SK-N-SH (cell line): ENCODE data around the gene SHANK2. TPM values are rescaled to one million over a fixed set of nuclear protein-coding genes. Genes with fewer than 3 reads are reported as not detected.

Experiments used
- CTCF ChIA-PET: fragments of 300-600, 350-600 bp; formaldehyde crosslinking; extraction: SDS; loops from one replicate; lab custom pipeline; 2021; lab: Yijun Ruan, JAX
- POLR2A ChIA-PET: fragments of 350-600 bp; sonication (Branson Sonifier 250); formaldehyde crosslinking; extraction: SDS; loops from one replicate; lab custom pipeline; 2020; ENCODE audit warnings: antibody characterized with exemption, inconsistent platforms; lab: Yijun Ruan, JAX
- DNase-seq: peaks from one replicate; pipeline ENCODE4 v3.0.0; 2012
- H2AFZ ChIP-seq: fragments of 200-600 bp; sonication (generic); 2 replicates; pipeline ENCODE4 v1.8.1; 2016; ENCODE audit warnings: antibody characterized with exemption, mild to moderate bottlenecking, low read depth
- H3F3A ChIP-seq: fragments of 200-600 bp; sonication (generic); replicated peaks from 2 replicates; pipeline ENCODE3; 2016; ENCODE audit warnings: antibody characterized with exemption, mild to moderate bottlenecking; ENCODE audit not compliant: insufficient read depth
- H3K27ac ChIP-seq, 2 experiments: fragments of 200-500 bp in 1 of 2; fragments of 200-600 bp in 1 of 2; sonication (Bioruptor generic) in 1 of 2; sonication (generic), shearing (Covaris generic) in 1 of 2; 2 replicates each; pipeline versions ENCODE4 v1.5.1 to v1.6.1; 2014 to 2016; ENCODE audit warnings: low read depth in 2 of 2, inconsistent platforms in 1 of 2, low read length in 1 of 2, mild to moderate bottlenecking in 1 of 2, mixed read lengths in 1 of 2
- H3K27me3 ChIP-seq: fragments of 200-600 bp; sonication (generic), shearing (Covaris generic); 2 replicates; pipeline ENCODE4 v1.6.1; 2016; ENCODE audit warnings: mixed run types; ENCODE audit not compliant: insufficient read depth
- H3K36me3 ChIP-seq, 2 experiments: fragments of 200-500 bp in 1 of 2; fragments of 200-600 bp in 1 of 2; sonication (Bioruptor generic) in 1 of 2; sonication (generic) in 1 of 2; replicated peaks in 1 of 2; 2 replicates each; pipeline versions ENCODE3 to v1.5.1; 2014 to 2016; ENCODE audit warnings: low read length in 1 of 2, mild to moderate bottlenecking in 1 of 2; ENCODE audit not compliant: insufficient read depth in 2 of 2, control insufficient read depth in 1 of 2
- H3K4me1 ChIP-seq, 2 experiments: fragments of 200-500 bp in 1 of 2; fragments of 200-600 bp in 1 of 2; sonication (Bioruptor generic) in 1 of 2; sonication (generic), shearing (Covaris generic) in 1 of 2; 2 replicates each; pipeline versions ENCODE4 v1.5.1 to v1.6.1; 2014 to 2016; ENCODE audit warnings: low read depth in 1 of 2, low read length in 1 of 2, mixed run types in 1 of 2; ENCODE audit not compliant: insufficient read depth in 2 of 2, control insufficient read depth in 1 of 2
- H3K4me2 ChIP-seq: fragments of 200-600 bp; sonication (generic), shearing (Covaris generic); 2 replicates; pipeline ENCODE4 v1.6.1; 2017; ENCODE audit warnings: mixed run types
- H3K4me3 ChIP-seq, 2 experiments: fragments of 200-500 bp in 1 of 2; fragments of 200-600 bp in 1 of 2; sonication (Bioruptor generic) in 1 of 2; sonication (generic), shearing (Covaris generic) in 1 of 2; 2 replicates each; pipeline versions ENCODE4 v1.5.1 to v1.8.1; 2014 to 2016; ENCODE audit warnings: low read depth in 2 of 2, inconsistent platforms in 1 of 2, low read length in 1 of 2, mild to moderate bottlenecking in 1 of 2, mixed read lengths in 1 of 2, moderate library complexity in 1 of 2
- H3K79me2 ChIP-seq: fragments of 200-600 bp; sonication (generic); 2 replicates; pipeline ENCODE4 v1.8.1; 2017; ENCODE audit warnings: mild to moderate bottlenecking; ENCODE audit not compliant: insufficient read depth
- H3K9ac ChIP-seq: fragments of 200-600 bp; sonication (generic); 2 replicates; pipeline ENCODE4 v1.6.1; 2017; ENCODE audit warnings: mixed run types
- H3K9me2 ChIP-seq: fragments of 200-600 bp; sonication (generic); 2 replicates; pipeline ENCODE4 v1.6.1; 2017; ENCODE audit warnings: mixed run types
- H3K9me3 ChIP-seq: fragments of 200-600 bp; sonication (generic); 2 replicates; pipeline ENCODE4 v1.6.1; 2017; ENCODE audit warnings: mixed run types, mild to moderate bottlenecking, moderate library complexity
- H4K20me1 ChIP-seq: fragments of 200-600 bp; sonication (generic); 2 replicates; pipeline ENCODE4 v1.6.1; 2017; ENCODE audit warnings: mild to moderate bottlenecking, mixed run types; ENCODE audit not compliant: insufficient read depth
- CTCF ChIP-seq: fragments of 200-600 bp; sonication (generic); IDR thresholded peaks from 2 replicates; pipeline ENCODE4 v1.6.1; 2017; ENCODE audit warnings: antibody characterized with exemption, mild to moderate bottlenecking, moderate library complexity
- ELF1 ChIP-seq: IDR thresholded peaks from 2 replicates; pipeline ENCODE4 v1.4.0; 2012
- FOSL2 ChIP-seq: IDR thresholded peaks from 2 replicates; pipeline ENCODE4 v1.4.0; 2012; ENCODE audit warnings: low read depth, mild to moderate bottlenecking, moderate library complexity, borderline replicate concordance
- FOXJ3 ChIP-seq: sonication (generic); formaldehyde crosslinking; IDR thresholded peaks from 2 replicates; pipeline ENCODE4 v1.5.1; 2020; ENCODE audit warnings: mild to moderate bottlenecking, missing genetic modification reagents
- GATA2 ChIP-seq: sonication (generic); formaldehyde crosslinking; IDR thresholded peaks from 2 replicates; pipeline ENCODE4 v1.5.0; 2020; ENCODE audit warnings: mild to moderate bottlenecking, missing genetic modification reagents
- MEF2A ChIP-seq: IDR thresholded peaks from 2 replicates; pipeline ENCODE4 v1.4.0; 2012; ENCODE audit warnings: low read depth, borderline replicate concordance
- NFIC ChIP-seq: IDR thresholded peaks from 2 replicates; pipeline ENCODE4 v1.4.0; 2012; ENCODE audit warnings: borderline replicate concordance
- PBX3 ChIP-seq: IDR thresholded peaks from 2 replicates; pipeline ENCODE4; 2012
- POLR2AphosphoS5 ChIP-seq: IDR thresholded peaks from 2 replicates; pipeline ENCODE4 v1.6.1; 2012; ENCODE audit warnings: low read depth, low read length
- RAD21 ChIP-seq: IDR thresholded peaks from 2 replicates; pipeline ENCODE4 v1.6.1; 2012; ENCODE audit warnings: mild to moderate bottlenecking, low read length
- RCOR1 ChIP-seq: fragments of 150-350 bp; IDR thresholded peaks from 2 replicates; pipeline ENCODE4 v1.6.1; 2017; ENCODE audit warnings: antibody characterized with exemption, low read length
- REST ChIP-seq: IDR thresholded peaks from 2 replicates; pipeline ENCODE4 v1.6.1; 2012; ENCODE audit warnings: mild to moderate bottlenecking, low read depth, low read length, moderate library complexity
- RFX5 ChIP-seq: IDR thresholded peaks from 2 replicates; pipeline ENCODE4 v1.6.1; 2012; ENCODE audit warnings: mild to moderate bottlenecking, improper control_type of control experiment, low read length
- RXRA ChIP-seq: IDR thresholded peaks from 2 replicates; pipeline ENCODE4 v1.4.0; 2012; ENCODE audit warnings: low read depth, mild to moderate bottlenecking, borderline replicate concordance
- TCF12 ChIP-seq: IDR thresholded peaks from 2 replicates; pipeline ENCODE4 v1.4.0; 2012
- TEAD4 ChIP-seq: IDR thresholded peaks from 2 replicates; pipeline ENCODE4 v1.4.0; 2012; ENCODE audit warnings: mild to moderate bottlenecking, borderline replicate concordance; ENCODE audit not compliant: insufficient read depth
- YY1 ChIP-seq: IDR thresholded peaks from 2 replicates; pipeline ENCODE4 v1.4.0; 2012; ENCODE audit warnings: low read depth, mild to moderate bottlenecking
- ZBTB33 ChIP-seq: IDR thresholded peaks from 2 replicates; pipeline ENCODE4 v1.4.0; 2012; ENCODE audit warnings: low read depth, borderline replicate concordance
- WGBS: methylation state at CpG from one replicate; pipeline ENCODE4 v1.1.6; 2017; ENCODE audit warnings: low lambda C conversion rate; 5-methylcytosine and 5-hydroxymethylcytosine counted together
- polyA plus RNA-seq, 3 experiments: library from polyadenylated mRNA; depleted of rRNA; stranded (reverse); fragments of >200 nt; gene quantifications; 2 replicates each; pipeline ENCODE4 v1.2.3, GENCODE V29; 2012
- TF ChIP-seq, protein P1 (sequence below): fragments of 150-350 bp; IDR thresholded peaks from 2 replicates; pipeline ENCODE4 v1.6.1; 2016; ENCODE audit warnings: mild to moderate bottlenecking, low read depth, low read length
- TF ChIP-seq, protein P2 (sequence below): fragments of 150-350 bp; IDR thresholded peaks from 2 replicates; pipeline ENCODE4 v1.6.1; 2017; ENCODE audit warnings: antibody characterized with exemption, low read length, low read depth, borderline replicate concordance

SHANK2 gene
- polyA plus RNA-seq, 1 of the 3 experiments (the other 2 are of a cell fraction) = under 0.01 TPM

GRCh38 chr11:71255323-71255722 is 2.9 kb upstream of the SHANK2 start:
- H3K4me3 ChIP-seq = no peak overlapping the region
- peaks cover 0 to 3% of the 10 kb centered on the region in 2 experiments; a peak in 1 of 4 replicates for H3K4me1 ChIP-seq
- no peak for DNase-seq
- POLR2A ChIA-PET = no interaction called here
- H3K79me2 ChIP-seq = no peaks in the 10 kb centered on the region
- H3K9me3 ChIP-seq = no peaks in the 10 kb centered on the region
- no peaks in the 10 kb centered on the region for H3K36me3 ChIP-seq
- no peaks in the 10 kb centered on the region for H3F3A ChIP-seq
- H3K9ac ChIP-seq = no peak overlapping the region
- H3K27ac ChIP-seq = no peak overlapping the region
- H3K27me3 ChIP-seq = no peaks in the 10 kb centered on the region
- WGBS = 46% methylated on average over 5 of the region's 5 CpGs
- CTCF ChIA-PET = interaction anchor here (1.6 kb wide), 1 partner anchor 168 kb away, joined by 5 read pairs; no protein-coding TSS in a partner anchor
- no peaks in the 10 kb centered on the region for H4K20me1 ChIP-seq
- TF ChIP-seq RCOR1 (no peak), YY1 (no peak), RFX5 (no peak), TEAD4 (no peak), REST (no peak), POLR2AphosphoS5 (no peak), ELF1 (no peak), CTCF (no peak), MEF2A (no peak), RAD21 (no peak), ZBTB33 (no peak), TCF12 (no peak), GATA2 (CRISPR knock-in tag) (no peak), NFIC (no peak), FOXJ3 (CRISPR knock-in tag) (no peak), PBX3 (no peak), FOSL2 (no peak), RXRA (no peak)
- TF ChIP-seq, protein P1, sequence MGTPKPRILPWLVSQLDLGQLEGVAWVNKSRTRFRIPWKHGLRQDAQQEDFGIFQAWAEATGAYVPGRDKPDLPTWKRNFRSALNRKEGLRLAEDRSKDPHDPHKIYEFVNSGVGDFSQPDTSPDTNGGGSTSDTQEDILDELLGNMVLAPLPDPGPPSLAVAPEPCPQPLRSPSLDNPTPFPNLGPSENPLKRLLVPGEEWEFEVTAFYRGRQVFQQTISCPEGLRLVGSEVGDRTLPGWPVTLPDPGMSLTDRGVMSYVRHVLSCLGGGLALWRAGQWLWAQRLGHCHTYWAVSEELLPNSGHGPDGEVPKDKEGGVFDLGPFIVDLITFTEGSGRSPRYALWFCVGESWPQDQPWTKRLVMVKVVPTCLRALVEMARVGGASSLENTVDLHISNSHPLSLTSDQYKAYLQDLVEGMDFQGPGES = no peak
- TF ChIP-seq, protein P2, sequence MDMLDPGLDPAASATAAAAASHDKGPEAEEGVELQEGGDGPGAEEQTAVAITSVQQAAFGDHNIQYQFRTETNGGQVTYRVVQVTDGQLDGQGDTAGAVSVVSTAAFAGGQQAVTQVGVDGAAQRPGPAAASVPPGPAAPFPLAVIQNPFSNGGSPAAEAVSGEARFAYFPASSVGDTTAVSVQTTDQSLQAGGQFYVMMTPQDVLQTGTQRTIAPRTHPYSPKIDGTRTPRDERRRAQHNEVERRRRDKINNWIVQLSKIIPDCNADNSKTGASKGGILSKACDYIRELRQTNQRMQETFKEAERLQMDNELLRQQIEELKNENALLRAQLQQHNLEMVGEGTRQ = no peak
- TF ChIP-seq, all 33 proteins: peak for 0
- Histone ChIP-seq H3K4me2 (no peak overlapping the region), H3K9me2 (no peaks in the 10 kb centered on the region), H2AFZ (no peak overlapping the region)
